Brain pericyte (primary cell): ENCODE measurements around the gene HAX1.
"Not testable (repeated sequence)": the region's sequence is repeated elsewhere in the genome, so short reads cannot be mapped to it uniquely, and the experiment has no call there.

ENCODE experiments used
- DNase-seq: peaks from one replicate; pipeline ENCODE4 v3.0.0-alpha.2; 2012; ENCODE audit warnings: low read depth, low spot score

The HAX1 gene

GRCh38 chr1:154276797-154277196, 4.4 kb downstream of the HAX1 start:
- DNase-seq, result no peak

- DNase-seq, result not testable (repeated sequence)
Measured at GRCh38 chr1:154287591-154287990, 15.2 kb downstream of the HAX1 start.

GRCh38 chr1:154288661-154289060, 16.2 kb downstream of the HAX1 start:
- DNase-seq, result no peak

- no peak for DNase-seq
Measured at GRCh38 chr1:154290921-154291320, 18.5 kb downstream of the HAX1 start.

- no peak for DNase-seq
Measured at GRCh38 chr1:154295408-154296235, 23.2 kb downstream of the HAX1 start.

- no peak for DNase-seq
Measured at GRCh38 chr1:154301582-154301981, 29.2 kb downstream of the HAX1 start.

GRCh38 chr1:154304664-154305337, 32.4 kb downstream of the HAX1 start:
- DNase-seq, result no peak

GRCh38 chr1:154306151-154306550, 33.7 kb downstream of the HAX1 start:
- DNase-seq, result no peak

- not testable (repeated sequence) for DNase-seq
Measured at GRCh38 chr1:154307670-154308270, 35.3 kb downstream of the HAX1 start.

GRCh38 chr1:154309136-154309535, 36.7 kb downstream of the HAX1 start:
- not testable (repeated sequence) for DNase-seq

- not testable (repeated sequence) for DNase-seq
Measured at GRCh38 chr1:154312229-154313065, 40.0 kb downstream of the HAX1 start.

- DNase-seq, result no peak
Measured at GRCh38 chr1:154313066-154313356, 40.6 kb downstream of the HAX1 start.

- not testable (repeated sequence) for DNase-seq
Measured at GRCh38 chr1:154314226-154314625, 41.8 kb downstream of the HAX1 start.

- DNase-seq, result no peak
Measured at GRCh38 chr1:154316704-154317103, 44.3 kb downstream of the HAX1 start.

GRCh38 chr1:154318386-154318785, 46.0 kb downstream of the HAX1 start:
- no peak for DNase-seq

GRCh38 chr1:154320882-154321608, 48.6 kb downstream of the HAX1 start, which contains the start of gene AQP10:
Gene AQP10, plus strand, starts transcription at chr1:154321093. Its CDS starts 63 bp downstream, at chr1:154321156.
- DNase-seq, result no peak

- not testable (repeated sequence) for DNase-seq
Measured at GRCh38 chr1:154321609-154321934, 49.1 kb downstream of the HAX1 start.

GRCh38 chr1:154323493-154323892, 51.1 kb downstream of the HAX1 start:
- DNase-seq, result no peak

- DNase-seq, result no peak
Measured at GRCh38 chr1:154324241-154324640, 51.8 kb downstream of the HAX1 start.

GRCh38 chr1:154324669-154325582, 52.5 kb downstream of the HAX1 start, which contains the start of gene ATP8B2:
Gene ATP8B2, plus strand, starts transcription at chr1:154325525. Its CDS starts 2,617 bp downstream, at chr1:154328142.
- DNase-seq, result no peak
